ENCODE results near the gene UNCX.

The UNCX gene

GRCh38 chr7:1233333-1234048, 819 bp downstream of the UNCX start:
- FAIRE-seq, result no peak

- FAIRE-seq, result no peak
These were observed 1.6 kb downstream of the UNCX start for GRCh38 chr7:1234049-1234880.

- FAIRE-seq, result no peak
These were observed 2.3 kb downstream of the UNCX start for GRCh38 chr7:1234881-1235500.

GRCh38 chr7:1235501-1236131, 2.9 kb downstream of the UNCX start:
- no peak for FAIRE-seq

- FAIRE-seq, result no peak
These were observed 3.5 kb downstream of the UNCX start for GRCh38 chr7:1236132-1236661.

- FAIRE-seq, result no peak
These were observed 4.4 kb downstream of the UNCX start for GRCh38 chr7:1236831-1237701.

GRCh38 chr7:1237704-1238255, 5.1 kb downstream of the UNCX start:
- FAIRE-seq, result no peak

- FAIRE-seq, result no peak
These were observed 5.8 kb downstream of the UNCX start for GRCh38 chr7:1238450-1238882.

- no peak for FAIRE-seq
These were observed 6.5 kb downstream of the UNCX start for GRCh38 chr7:1238931-1239802.

GRCh38 chr7:1239803-1240516, 7.3 kb downstream of the UNCX start:
- FAIRE-seq, result no peak

GRCh38 chr7:1240517-1241257, 8.0 kb downstream of the UNCX start:
- no peak for FAIRE-seq

GRCh38 chr7:1241258-1241602, 8.6 kb downstream of the UNCX start:
- no peak for FAIRE-seq

GRCh38 chr7:1241603-1242255, 9.1 kb downstream of the UNCX start:
- no peak for FAIRE-seq

GRCh38 chr7:1242256-1242605, 9.6 kb downstream of the UNCX start:
- FAIRE-seq, result no peak

- FAIRE-seq, result no peak
These were observed 10.1 kb downstream of the UNCX start for GRCh38 chr7:1242606-1243289.

- no peak for FAIRE-seq
These were observed 10.8 kb downstream of the UNCX start for GRCh38 chr7:1243290-1243963.

- FAIRE-seq, result no peak
These were observed 11.3 kb downstream of the UNCX start for GRCh38 chr7:1243964-1244416.
